SKM-1 treated with dmso at 0.1 percent for 144 hours (cell line): ENCODE measurements around the gene RGMA.
"Not testable (repeated sequence)": the region's sequence is repeated elsewhere in the genome, so short reads cannot be mapped to it uniquely, and the experiment has no call there.

Source experiments
- DNase-seq: peaks from one replicate; lab custom pipeline; 2025; ENCODE audit not compliant: unreplicated experiment; lab: John Stamatoyannopoulos, UW

The RGMA gene

GRCh38 chr15:93067649-93068085 lies 21.3 kb downstream of the RGMA start:
- no peak for DNase-seq

GRCh38 chr15:93066834-93067648 lies 22.0 kb downstream of the RGMA start:
- no peak for DNase-seq

GRCh38 chr15:93066224-93066681 lies 22.8 kb downstream of the RGMA start:
- DNase-seq: no peak

- no peak for DNase-seq
Observed at GRCh38 chr15:93065641-93066045, 23.4 kb downstream of the RGMA start.

GRCh38 chr15:93063796-93064690 lies 25.0 kb downstream of the RGMA start:
- no peak for DNase-seq

- no peak for DNase-seq
Observed at GRCh38 chr15:93063262-93063671, 25.7 kb downstream of the RGMA start.

- not testable (repeated sequence) for DNase-seq
Observed at GRCh38 chr15:93062628-93063261, 26.3 kb downstream of the RGMA start.

GRCh38 chr15:93060336-93061248 lies 28.4 kb downstream of the RGMA start:
- no peak for DNase-seq

- no peak for DNase-seq
Observed at GRCh38 chr15:93059442-93059841, 29.6 kb downstream of the RGMA start.

- DNase-seq: no peak
Observed at GRCh38 chr15:93058904-93059427, 30.0 kb downstream of the RGMA start.

GRCh38 chr15:93058128-93058527 lies 30.9 kb downstream of the RGMA start:
- DNase-seq: no peak

- DNase-seq: no peak
Observed at GRCh38 chr15:93057618-93058017, 31.4 kb downstream of the RGMA start.

- DNase-seq: no peak
Observed at GRCh38 chr15:93056836-93057235, 32.2 kb downstream of the RGMA start.

GRCh38 chr15:93055211-93055610 lies 33.8 kb downstream of the RGMA start:
- DNase-seq: no peak

GRCh38 chr15:93052090-93052879 lies 36.7 kb downstream of the RGMA start:
- DNase-seq: no peak

- DNase-seq: no peak
Observed at GRCh38 chr15:93051236-93052089, 37.5 kb downstream of the RGMA start.

- DNase-seq: no peak
Observed at GRCh38 chr15:93050648-93051047, 38.4 kb downstream of the RGMA start.

- DNase-seq: no peak
Observed at GRCh38 chr15:93049914-93050578, 39.0 kb downstream of the RGMA start.
